H1 (cell line): ENCODE results near the gene PHLDA3. TPM values are rescaled to one million over a fixed set of nuclear protein-coding genes. Genes with fewer than 3 reads are reported as not detected.

ENCODE experiments used
- CTCF ChIA-PET: fragments of 300-600 bp; sonication (Branson Sonifier 250); formaldehyde crosslinking; loops from one replicate; lab custom pipeline; 2021; ENCODE audit not compliant: partially characterized antibody; lab: Charles Lee
- POLR2A ChIA-PET: fragments of 300-600 bp; sonication (Branson Sonifier 250); formaldehyde crosslinking; loops from one replicate; lab custom pipeline; 2021; ENCODE audit warnings: inconsistent platforms; ENCODE audit not compliant: partially characterized antibody; lab: Charles Lee
- DNase-seq, 2 experiments: peaks; one replicate each; pipeline versions ENCODE4 v3.0.0 to v3.0.0-alpha.2; 2010 to 2022; ENCODE audit warnings: low spot score in 2 of 2, low read depth in 1 of 2, mixed read lengths in 1 of 2
- FAIRE-seq: peaks from 2 replicates; lab custom pipeline; 2011; peaks lifted over from hg19 to GRCh38; lab: Jason Lieb, UNC
- H2AFZ ChIP-seq: 2 replicates; pipeline ENCODE4 v1.8.1; 2012; ENCODE audit warnings: low read length, inconsistent platforms
- H2AK5ac ChIP-seq: 2 replicates; pipeline ENCODE4 v1.6.1; 2013; ENCODE audit warnings: low read depth, low read length
- H2BK120ac ChIP-seq: replicated peaks from 2 replicates; pipeline ENCODE3; 2013; ENCODE audit warnings: low read depth, low read length, inconsistent platforms
- H2BK12ac ChIP-seq: 2 replicates; pipeline ENCODE4 v1.6.1; 2013; ENCODE audit warnings: low read depth, low read length
- H2BK15ac ChIP-seq: 2 replicates; pipeline ENCODE4 v1.6.1; 2013; ENCODE audit warnings: low read length
- H2BK20ac ChIP-seq: 2 replicates; pipeline ENCODE4 v1.6.1; 2013; ENCODE audit warnings: low read length
- H2BK5ac ChIP-seq: 2 replicates; pipeline ENCODE4 v1.6.1; 2013; ENCODE audit warnings: low read depth, low read length
- H3K14ac ChIP-seq: 2 replicates; pipeline ENCODE4 v1.6.1; 2013; ENCODE audit warnings: inconsistent platforms; ENCODE audit not compliant: insufficient read length
- H3K18ac ChIP-seq: 2 replicates; pipeline ENCODE4 v1.6.1; 2013; ENCODE audit warnings: low read length; ENCODE audit errors: extremely low read depth
- H3K23ac ChIP-seq: 2 replicates; pipeline ENCODE4 v1.6.1; 2013; ENCODE audit warnings: inconsistent platforms; ENCODE audit not compliant: insufficient read length
- H3K23me2 ChIP-seq: 2 replicates; pipeline ENCODE4 v1.6.1; 2013; ENCODE audit warnings: low read depth, low read length
- H3K27ac ChIP-seq: 2 replicates; pipeline ENCODE4 v1.6.1; 2011; ENCODE audit warnings: low read depth, low read length, inconsistent platforms
- H3K27me3 ChIP-seq, 4 experiments: replicated peaks in 1 of 4; 1 replicate in 1 of 4; 2 replicates in 3 of 4; pipeline versions ENCODE4 v1.6.1 to v1.8.1; 2011 to 2013; ENCODE audit warnings: low read length in 3 of 4, mild to moderate bottlenecking in 3 of 4, inconsistent platforms in 2 of 4, mixed read lengths in 2 of 4, moderate library complexity in 1 of 4; ENCODE audit not compliant: control insufficient read depth in 3 of 4, insufficient read depth in 3 of 4; ENCODE audit errors: extremely low read depth in 1 of 4
- H3K36me3 ChIP-seq, 4 experiments: 2 replicates each; pipeline versions ENCODE4 v1.6.1 to v1.8.1; 2011 to 2013; ENCODE audit warnings: mild to moderate bottlenecking in 4 of 4, low read length in 3 of 4, moderate library complexity in 2 of 4, control low read depth in 1 of 4, inconsistent platforms in 1 of 4; ENCODE audit not compliant: insufficient read depth in 4 of 4, control insufficient read depth in 2 of 4
- H3K4ac ChIP-seq: replicated peaks from 2 replicates; pipeline ENCODE3; 2013; ENCODE audit warnings: low read length, low read depth, mixed read lengths, inconsistent platforms; ENCODE audit not compliant: insufficient read length
- H3K4me1 ChIP-seq, 4 experiments: replicated peaks in 1 of 4; 1 replicate in 1 of 4; 2 replicates in 3 of 4; pipeline versions ENCODE4 v1.6.1 to v1.8.1; 2011 to 2013; ENCODE audit warnings: low read length in 3 of 4, inconsistent platforms in 2 of 4, mixed read lengths in 1 of 4; ENCODE audit not compliant: insufficient read depth in 4 of 4, control insufficient read depth in 3 of 4
- H3K4me2 ChIP-seq, 2 experiments: 2 replicates each; pipeline versions ENCODE4 v1.6.1 to v1.8.1; 2011 to 2013; ENCODE audit warnings: low read depth in 2 of 2, low read length in 2 of 2, control low read depth in 1 of 2, inconsistent platforms in 1 of 2, mild to moderate bottlenecking in 1 of 2; ENCODE audit not compliant: insufficient read depth in 1 of 2
- H3K4me3 ChIP-seq, 4 experiments: fragments of 200-600, 300-600 bp in 1 of 4; sonication (generic), shearing (Covaris generic), sonication (Bioruptor Twin) in 1 of 4; 2 replicates each; pipeline versions ENCODE4 v1.5.1 to v1.8.1; 2011 to 2016; ENCODE audit warnings: low read length in 4 of 4, low read depth in 3 of 4, control low read depth in 2 of 4, inconsistent platforms in 2 of 4, mild to moderate bottlenecking in 2 of 4, mixed read lengths in 1 of 4, moderate library complexity in 1 of 4; ENCODE audit not compliant: insufficient read depth in 2 of 4; ENCODE audit errors: extremely low read depth in 1 of 4
- H3K56ac ChIP-seq: replicated peaks from 2 replicates; pipeline ENCODE3; 2013; ENCODE audit warnings: low read depth, mild to moderate bottlenecking, mixed read lengths, low read length, inconsistent platforms; ENCODE audit not compliant: insufficient read length
- H3K79me1 ChIP-seq: 2 replicates; pipeline ENCODE4 v1.6.1; 2013; ENCODE audit warnings: low read depth, low read length, control low read depth
- H3K79me2 ChIP-seq, 2 experiments: 2 replicates each; pipeline versions ENCODE4 v1.6.1 to v1.8.1; 2012 to 2013; ENCODE audit warnings: low read length in 2 of 2, mild to moderate bottlenecking in 2 of 2, inconsistent platforms in 1 of 2; ENCODE audit not compliant: insufficient read depth in 2 of 2, control insufficient read depth in 1 of 2
- H3K9ac ChIP-seq, 4 experiments: replicated peaks in 1 of 4; 1 replicate in 1 of 4; 2 replicates in 3 of 4; pipeline versions ENCODE4 v1.6.1 to v1.8.1; 2011 to 2013; ENCODE audit warnings: low read depth in 3 of 4, low read length in 3 of 4, control low read depth in 2 of 4, mild to moderate bottlenecking in 2 of 4, moderate library complexity in 2 of 4, inconsistent platforms in 1 of 4; ENCODE audit errors: extremely low read depth in 1 of 4
- H3K9me3 ChIP-seq, 2 experiments: 2 replicates each; pipeline versions ENCODE4 v1.6.1 to v1.8.1; 2012 to 2013; ENCODE audit warnings: mild to moderate bottlenecking in 2 of 2, moderate library complexity in 2 of 2, control low read depth in 1 of 2, inconsistent platforms in 1 of 2, low read depth in 1 of 2, low read length in 1 of 2, mixed read lengths in 1 of 2; ENCODE audit not compliant: insufficient read depth in 2 of 2
- H4K20me1 ChIP-seq, 2 experiments: replicated peaks in 1 of 2; 2 replicates each; pipeline versions ENCODE3 to v1.8.1; 2011 to 2013; ENCODE audit warnings: inconsistent platforms in 2 of 2, low read length in 2 of 2, mild to moderate bottlenecking in 1 of 2; ENCODE audit not compliant: insufficient read depth in 2 of 2, control insufficient read depth in 1 of 2
- H4K5ac ChIP-seq: 2 replicates; pipeline ENCODE4 v1.6.1; 2013; ENCODE audit warnings: low read length, low read depth, mixed read lengths, inconsistent platforms; ENCODE audit not compliant: insufficient read length
- H4K8ac ChIP-seq: 2 replicates; pipeline ENCODE4 v1.8.0; 2013; ENCODE audit warnings: mild to moderate bottlenecking, moderate library complexity, low read length, inconsistent platforms; ENCODE audit not compliant: insufficient read depth; ENCODE audit errors: extremely low read depth
- H4K91ac ChIP-seq: replicated peaks from 2 replicates; pipeline ENCODE3; 2013; ENCODE audit warnings: low read length, mixed read lengths, inconsistent platforms; ENCODE audit not compliant: insufficient read length
- WGBS, 2 experiments: shearing (Covaris generic) in 1 of 2; methylation state at CpG; one replicate each; pipeline versions ENCODE4 v1.1.6 to v1.1.7; 2013 to 2015; ENCODE audit warnings: low lambda C conversion rate in 2 of 2, mixed read lengths in 2 of 2, inconsistent platforms in 1 of 2, low coverage in 1 of 2, missing lambda C conversion rate in 1 of 2; ENCODE audit not compliant: insufficient replicate concordance in 2 of 2, insufficient coverage in 1 of 2, insufficient read length in 1 of 2; ENCODE audit errors: extremely low coverage in 1 of 2, missing lambda C conversion rate in 1 of 2; 5-methylcytosine and 5-hydroxymethylcytosine counted together
- polyA plus RNA-seq, 7 experiments: library from polyadenylated mRNA; depleted of rRNA in 3 of 7; stranded (reverse) in 5 of 7; unstranded in 2 of 7; fragments of >200 nt in 5 of 7; fragments of 200-250 nt in 2 of 7; gene quantifications; 1 replicate in 5 of 7; 2 replicates in 1 of 7; 4 replicates in 1 of 7; pipeline versions ENCODE4 v1.2.1 to v1.2.3, GENCODE V29; 2011 to 2013; ENCODE audit warnings: missing spikeins in 2 of 7, mixed read lengths in 2 of 7
- total RNA-seq: library from RNA; stranded (reverse); fragmentation: NEBNext Ultra II Directional; extraction: Animal tissue kit (Norgen Biotek cat#: 25700); gene quantifications from 2 replicates; pipeline ENCODE4 v1.2.1, GENCODE V29; 2021

The PHLDA3 gene
- total and polyA plus RNA-seq, 2 of the 8 experiments (the other 6 are each of a cell fraction or from before 2014, with no cell fraction given) = 25.5 to 27.5 TPM

DNA sequence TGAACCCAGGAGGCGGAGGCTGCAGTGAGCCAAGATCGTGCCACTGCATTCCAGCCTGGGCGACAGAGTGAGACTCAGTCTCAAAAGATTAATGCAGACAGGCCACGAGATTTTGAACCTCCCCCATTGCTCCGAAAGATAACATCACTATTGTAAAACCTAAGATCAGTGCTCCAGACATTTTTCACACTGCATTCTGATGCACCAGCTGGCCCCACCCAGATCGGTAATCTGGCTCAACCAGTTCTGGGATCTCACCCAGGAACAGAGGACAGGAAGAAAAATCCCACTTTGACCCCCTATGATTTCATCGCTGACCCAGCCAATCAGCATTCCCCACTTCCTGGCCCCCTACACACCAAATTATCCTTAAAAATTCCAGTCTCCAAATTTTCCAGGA lies 48.6 kb upstream of the PHLDA3 start:
- no peaks in the 10 kb centered on the region for H3K79me2 ChIP-seq
- H2AK5ac ChIP-seq = no peak overlapping the region
- H3K9ac ChIP-seq = no peak overlapping the region
- no peaks in the 10 kb centered on the region for H3K36me3 ChIP-seq
- no peaks in the 10 kb centered on the region for H3K9me3 ChIP-seq
- no peak for DNase-seq
- no peak overlapping the region for H2BK20ac ChIP-seq
- no peaks in the 10 kb centered on the region for H3K27me3 ChIP-seq
- peaks cover 0 to 2% (median 0%) of the 10 kb centered on the region in 4 experiments; a peak in 2 of 7 replicates for H3K4me1 ChIP-seq
- no peak overlapping the region for H3K14ac ChIP-seq
- no peak overlapping the region for H2AFZ ChIP-seq
- 92% methylated on average over 7 of the region's 7 CpGs; no CpG with 5 or more reads in 1 of the 2 experiments for WGBS, 2 experiments
- no peak overlapping the region for H3K27ac ChIP-seq
- H3K56ac ChIP-seq = no peak overlapping the region
- H3K4me2 ChIP-seq = no peak overlapping the region
- ChIA-PET POLR2A (no interaction called here), CTCF (interaction anchor here (0.6 to 43.8 kb wide), 6 partner anchors 12 to 1572 kb away, joined by 3 to 929 read pairs (median 224); partner anchors contain the start of genes CSRP1 and NAV1)
- no peaks in the 10 kb centered on the region for H3K23me2 ChIP-seq
- no peaks in the 10 kb centered on the region for H3K79me1 ChIP-seq
- no peak overlapping the region for H2BK15ac ChIP-seq
- no peak overlapping the region for H2BK5ac ChIP-seq
- H4K20me1 ChIP-seq = no peaks in the 10 kb centered on the region
- H4K91ac ChIP-seq = no peak overlapping the region
- no peak overlapping the region for H2BK120ac ChIP-seq
- H4K8ac ChIP-seq = no peak overlapping the region
- no peak overlapping the region for H3K4ac ChIP-seq
- no peak overlapping the region for H2BK12ac ChIP-seq
- H3K18ac ChIP-seq = no peak overlapping the region
- H3K4me3 ChIP-seq = no peak overlapping the region
- H3K23ac ChIP-seq = no peak overlapping the region
- FAIRE-seq = no peak
- H4K5ac ChIP-seq = no peak overlapping the region
